Measurements from ENCODE around the gene SORCS1. TPM values are rescaled to one million over a fixed set of nuclear protein-coding genes. Genes with fewer than 3 reads are reported as not detected.

The SORCS1 gene
- total and polyA plus RNA-seq, 2 of the 13 experiments (the other 11 are each of a cell fraction or from before 2014, with no cell fraction given): not detected

DNA sequence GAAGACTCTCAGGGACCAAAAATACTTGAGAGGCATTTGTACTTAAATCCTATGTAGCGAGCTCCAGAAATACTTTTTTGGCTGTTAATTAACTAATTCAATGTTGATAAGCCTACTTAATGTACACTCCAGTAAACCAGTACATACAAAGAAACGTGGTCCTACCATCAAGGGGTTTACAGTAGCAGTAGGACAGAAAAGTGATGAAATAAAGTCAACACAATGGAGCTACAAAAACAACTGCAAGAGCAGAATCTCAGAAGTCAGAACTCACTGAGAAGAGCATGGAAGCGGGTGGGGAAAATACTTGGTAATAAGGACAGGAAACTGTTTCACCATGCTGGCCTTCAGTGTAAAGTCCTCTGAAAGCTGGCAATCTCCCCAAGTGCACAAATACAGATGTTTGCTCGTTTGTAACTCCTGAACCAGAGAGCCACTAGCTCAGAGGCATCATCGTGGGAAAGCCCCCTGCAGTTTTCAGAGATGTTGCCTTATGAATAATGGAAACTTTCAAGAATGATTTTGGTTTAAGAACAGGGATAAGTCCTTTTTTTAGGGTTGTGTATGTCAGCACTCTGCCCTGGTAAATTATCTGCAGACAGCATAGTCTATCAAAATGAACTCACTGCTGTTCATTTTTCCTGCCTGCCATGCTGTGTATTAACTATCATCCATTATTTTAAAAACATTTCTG is 233.2 kb downstream of the SORCS1 start (continued):
- TF ChIP-seq, protein P1, sequence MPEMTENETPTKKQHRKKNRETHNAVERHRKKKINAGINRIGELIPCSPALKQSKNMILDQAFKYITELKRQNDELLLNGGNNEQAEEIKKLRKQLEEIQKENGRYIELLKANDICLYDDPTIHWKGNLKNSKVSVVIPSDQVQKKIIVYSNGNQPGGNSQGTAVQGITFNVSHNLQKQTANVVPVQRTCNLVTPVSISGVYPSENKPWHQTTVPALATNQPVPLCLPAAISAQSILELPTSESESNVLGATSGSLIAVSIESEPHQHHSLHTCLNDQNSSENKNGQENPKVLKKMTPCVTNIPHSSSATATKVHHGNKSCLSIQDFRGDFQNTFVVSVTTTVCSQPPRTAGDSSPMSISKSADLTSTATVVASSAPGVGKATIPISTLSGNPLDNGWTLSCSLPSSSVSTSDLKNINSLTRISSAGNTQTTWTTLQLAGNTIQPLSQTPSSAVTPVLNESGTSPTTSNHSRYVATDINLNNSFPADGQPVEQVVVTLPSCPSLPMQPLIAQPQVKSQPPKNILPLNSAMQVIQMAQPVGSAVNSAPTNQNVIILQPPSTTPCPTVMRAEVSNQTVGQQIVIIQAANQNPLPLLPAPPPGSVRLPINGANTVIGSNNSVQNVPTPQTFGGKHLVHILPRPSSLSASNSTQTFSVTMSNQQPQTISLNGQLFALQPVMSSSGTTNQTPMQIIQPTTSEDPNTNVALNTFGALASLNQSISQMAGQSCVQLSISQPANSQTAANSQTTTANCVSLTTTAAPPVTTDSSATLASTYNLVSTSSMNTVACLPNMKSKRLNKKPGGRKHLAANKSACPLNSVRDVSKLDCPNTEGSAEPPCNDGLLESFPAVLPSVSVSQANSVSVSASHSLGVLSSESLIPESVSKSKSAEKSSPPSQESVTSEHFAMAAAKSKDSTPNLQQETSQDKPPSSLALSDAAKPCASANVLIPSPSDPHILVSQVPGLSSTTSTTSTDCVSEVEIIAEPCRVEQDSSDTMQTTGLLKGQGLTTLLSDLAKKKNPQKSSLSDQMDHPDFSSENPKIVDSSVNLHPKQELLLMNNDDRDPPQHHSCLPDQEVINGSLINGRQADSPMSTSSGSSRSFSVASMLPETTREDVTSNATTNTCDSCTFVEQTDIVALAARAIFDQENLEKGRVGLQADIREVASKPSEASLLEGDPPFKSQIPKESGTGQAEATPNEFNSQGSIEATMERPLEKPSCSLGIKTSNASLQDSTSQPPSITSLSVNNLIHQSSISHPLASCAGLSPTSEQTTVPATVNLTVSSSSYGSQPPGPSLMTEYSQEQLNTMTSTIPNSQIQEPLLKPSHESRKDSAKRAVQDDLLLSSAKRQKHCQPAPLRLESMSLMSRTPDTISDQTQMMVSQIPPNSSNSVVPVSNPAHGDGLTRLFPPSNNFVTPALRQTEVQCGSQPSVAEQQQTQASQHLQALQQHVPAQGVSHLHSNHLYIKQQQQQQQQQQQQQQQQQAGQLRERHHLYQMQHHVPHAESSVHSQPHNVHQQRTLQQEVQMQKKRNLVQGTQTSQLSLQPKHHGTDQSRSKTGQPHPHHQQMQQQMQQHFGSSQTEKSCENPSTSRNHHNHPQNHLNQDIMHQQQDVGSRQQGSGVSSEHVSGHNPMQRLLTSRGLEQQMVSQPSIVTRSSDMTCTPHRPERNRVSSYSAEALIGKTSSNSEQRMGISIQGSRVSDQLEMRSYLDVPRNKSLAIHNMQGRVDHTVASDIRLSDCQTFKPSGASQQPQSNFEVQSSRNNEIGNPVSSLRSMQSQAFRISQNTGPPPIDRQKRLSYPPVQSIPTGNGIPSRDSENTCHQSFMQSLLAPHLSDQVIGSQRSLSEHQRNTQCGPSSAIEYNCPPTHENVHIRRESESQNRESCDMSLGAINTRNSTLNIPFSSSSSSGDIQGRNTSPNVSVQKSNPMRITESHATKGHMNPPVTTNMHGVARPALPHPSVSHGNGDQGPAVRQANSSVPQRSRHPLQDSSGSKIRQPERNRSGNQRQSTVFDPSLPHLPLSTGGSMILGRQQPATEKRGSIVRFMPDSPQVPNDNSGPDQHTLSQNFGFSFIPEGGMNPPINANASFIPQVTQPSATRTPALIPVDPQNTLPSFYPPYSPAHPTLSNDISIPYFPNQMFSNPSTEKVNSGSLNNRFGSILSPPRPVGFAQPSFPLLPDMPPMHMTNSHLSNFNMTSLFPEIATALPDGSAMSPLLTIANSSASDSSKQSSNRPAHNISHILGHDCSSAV (CRISPR knock-in tag; IDR thresholded peaks at IDR 0.05; ENCODE audit: borderline replicate concordance): no peak
- no peak for TF ChIP-seq RFXAP (CRISPR knock-in tag; IDR thresholded peaks at IDR 0.05; ENCODE audit: borderline replicate concordance)
- TF ChIP-seq, protein P2, sequence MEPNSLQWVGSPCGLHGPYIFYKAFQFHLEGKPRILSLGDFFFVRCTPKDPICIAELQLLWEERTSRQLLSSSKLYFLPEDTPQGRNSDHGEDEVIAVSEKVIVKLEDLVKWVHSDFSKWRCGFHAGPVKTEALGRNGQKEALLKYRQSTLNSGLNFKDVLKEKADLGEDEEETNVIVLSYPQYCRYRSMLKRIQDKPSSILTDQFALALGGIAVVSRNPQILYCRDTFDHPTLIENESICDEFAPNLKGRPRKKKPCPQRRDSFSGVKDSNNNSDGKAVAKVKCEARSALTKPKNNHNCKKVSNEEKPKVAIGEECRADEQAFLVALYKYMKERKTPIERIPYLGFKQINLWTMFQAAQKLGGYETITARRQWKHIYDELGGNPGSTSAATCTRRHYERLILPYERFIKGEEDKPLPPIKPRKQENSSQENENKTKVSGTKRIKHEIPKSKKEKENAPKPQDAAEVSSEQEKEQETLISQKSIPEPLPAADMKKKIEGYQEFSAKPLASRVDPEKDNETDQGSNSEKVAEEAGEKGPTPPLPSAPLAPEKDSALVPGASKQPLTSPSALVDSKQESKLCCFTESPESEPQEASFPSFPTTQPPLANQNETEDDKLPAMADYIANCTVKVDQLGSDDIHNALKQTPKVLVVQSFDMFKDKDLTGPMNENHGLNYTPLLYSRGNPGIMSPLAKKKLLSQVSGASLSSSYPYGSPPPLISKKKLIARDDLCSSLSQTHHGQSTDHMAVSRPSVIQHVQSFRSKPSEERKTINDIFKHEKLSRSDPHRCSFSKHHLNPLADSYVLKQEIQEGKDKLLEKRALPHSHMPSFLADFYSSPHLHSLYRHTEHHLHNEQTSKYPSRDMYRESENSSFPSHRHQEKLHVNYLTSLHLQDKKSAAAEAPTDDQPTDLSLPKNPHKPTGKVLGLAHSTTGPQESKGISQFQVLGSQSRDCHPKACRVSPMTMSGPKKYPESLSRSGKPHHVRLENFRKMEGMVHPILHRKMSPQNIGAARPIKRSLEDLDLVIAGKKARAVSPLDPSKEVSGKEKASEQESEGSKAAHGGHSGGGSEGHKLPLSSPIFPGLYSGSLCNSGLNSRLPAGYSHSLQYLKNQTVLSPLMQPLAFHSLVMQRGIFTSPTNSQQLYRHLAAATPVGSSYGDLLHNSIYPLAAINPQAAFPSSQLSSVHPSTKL (CRISPR knock-in tag; IDR thresholded peaks at IDR 0.05): 0 out of 2 replicates have a peak, but pooled peaks have one; percentile 19
- TF ChIP-seq ZNF12 (CRISPR knock-in tag; IDR thresholded peaks at IDR 0.05): no peak
- TF ChIP-seq U2AF1 (optimal IDR thresholded peaks at IDR 0.05; ENCODE audit: low read depth, low read length): no peak
- TF ChIP-seq REXO4 (CRISPR knock-in tag; IDR thresholded peaks at IDR 0.05; ENCODE audit: borderline replicate concordance): no peak
- no peak for TF ChIP-seq TARDBP (CRISPR knock-in tag; IDR thresholded peaks at IDR 0.05)
- TF ChIP-seq ZNF652 (CRISPR knock-in tag; IDR thresholded peaks at IDR 0.05; ENCODE audit: borderline replicate concordance, low read depth): no peak
- TF ChIP-seq NFYC (CRISPR knock-in tag; IDR thresholded peaks at IDR 0.05): no peak
- peak; percentile 30; the same call in 1 of the 2 replicates for TF ChIP-seq CEBPG (CRISPR knock-in tag; IDR thresholded peaks at IDR 0.05)
- TF ChIP-seq CBX5 (CRISPR knock-in tag; IDR thresholded peaks at IDR 0.05; ENCODE audit: borderline replicate concordance): no peak
- TF ChIP-seq, protein P3, sequence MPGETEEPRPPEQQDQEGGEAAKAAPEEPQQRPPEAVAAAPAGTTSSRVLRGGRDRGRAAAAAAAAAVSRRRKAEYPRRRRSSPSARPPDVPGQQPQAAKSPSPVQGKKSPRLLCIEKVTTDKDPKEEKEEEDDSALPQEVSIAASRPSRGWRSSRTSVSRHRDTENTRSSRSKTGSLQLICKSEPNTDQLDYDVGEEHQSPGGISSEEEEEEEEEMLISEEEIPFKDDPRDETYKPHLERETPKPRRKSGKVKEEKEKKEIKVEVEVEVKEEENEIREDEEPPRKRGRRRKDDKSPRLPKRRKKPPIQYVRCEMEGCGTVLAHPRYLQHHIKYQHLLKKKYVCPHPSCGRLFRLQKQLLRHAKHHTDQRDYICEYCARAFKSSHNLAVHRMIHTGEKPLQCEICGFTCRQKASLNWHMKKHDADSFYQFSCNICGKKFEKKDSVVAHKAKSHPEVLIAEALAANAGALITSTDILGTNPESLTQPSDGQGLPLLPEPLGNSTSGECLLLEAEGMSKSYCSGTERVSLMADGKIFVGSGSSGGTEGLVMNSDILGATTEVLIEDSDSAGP (CRISPR knock-in tag; IDR thresholded peaks at IDR 0.05; ENCODE audit: borderline replicate concordance): no peak
- TF ChIP-seq ZFYVE20 (CRISPR knock-in tag; IDR thresholded peaks at IDR 0.05; ENCODE audit: borderline replicate concordance, low read depth): no peak
- TF ChIP-seq, protein P4, sequence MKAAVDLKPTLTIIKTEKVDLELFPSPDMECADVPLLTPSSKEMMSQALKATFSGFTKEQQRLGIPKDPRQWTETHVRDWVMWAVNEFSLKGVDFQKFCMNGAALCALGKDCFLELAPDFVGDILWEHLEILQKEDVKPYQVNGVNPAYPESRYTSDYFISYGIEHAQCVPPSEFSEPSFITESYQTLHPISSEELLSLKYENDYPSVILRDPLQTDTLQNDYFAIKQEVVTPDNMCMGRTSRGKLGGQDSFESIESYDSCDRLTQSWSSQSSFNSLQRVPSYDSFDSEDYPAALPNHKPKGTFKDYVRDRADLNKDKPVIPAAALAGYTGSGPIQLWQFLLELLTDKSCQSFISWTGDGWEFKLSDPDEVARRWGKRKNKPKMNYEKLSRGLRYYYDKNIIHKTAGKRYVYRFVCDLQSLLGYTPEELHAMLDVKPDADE (CRISPR knock-in tag; IDR thresholded peaks at IDR 0.05): no peak

All from HepG2 (cell line).